Measurements from ENCODE around the gene TPRN.

The TPRN gene

DNA sequence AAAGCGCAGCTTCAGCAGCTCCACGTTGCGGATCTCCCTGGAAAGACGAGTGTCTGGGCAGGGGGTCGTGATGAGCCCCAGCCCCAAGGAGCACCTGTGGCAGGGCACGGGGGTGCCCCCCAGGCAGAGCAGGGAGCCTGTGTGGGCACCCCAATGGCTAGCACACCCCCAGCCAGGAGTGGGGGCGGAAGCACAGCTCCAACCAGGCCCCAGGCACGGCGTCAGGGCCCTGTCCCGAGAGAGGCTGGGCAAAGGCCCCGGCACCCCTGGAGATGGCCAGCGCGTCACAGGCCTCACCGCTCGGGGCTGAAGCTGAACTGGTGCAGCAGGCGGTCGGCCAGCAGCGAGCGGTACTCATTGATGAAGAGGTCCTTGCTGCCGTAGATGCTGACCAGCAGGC is 20.1 kb downstream of the TPRN start:
- no peak for DNase-seq (ENCODE audit: low read depth)
- TF ChIP-seq, protein P1, sequence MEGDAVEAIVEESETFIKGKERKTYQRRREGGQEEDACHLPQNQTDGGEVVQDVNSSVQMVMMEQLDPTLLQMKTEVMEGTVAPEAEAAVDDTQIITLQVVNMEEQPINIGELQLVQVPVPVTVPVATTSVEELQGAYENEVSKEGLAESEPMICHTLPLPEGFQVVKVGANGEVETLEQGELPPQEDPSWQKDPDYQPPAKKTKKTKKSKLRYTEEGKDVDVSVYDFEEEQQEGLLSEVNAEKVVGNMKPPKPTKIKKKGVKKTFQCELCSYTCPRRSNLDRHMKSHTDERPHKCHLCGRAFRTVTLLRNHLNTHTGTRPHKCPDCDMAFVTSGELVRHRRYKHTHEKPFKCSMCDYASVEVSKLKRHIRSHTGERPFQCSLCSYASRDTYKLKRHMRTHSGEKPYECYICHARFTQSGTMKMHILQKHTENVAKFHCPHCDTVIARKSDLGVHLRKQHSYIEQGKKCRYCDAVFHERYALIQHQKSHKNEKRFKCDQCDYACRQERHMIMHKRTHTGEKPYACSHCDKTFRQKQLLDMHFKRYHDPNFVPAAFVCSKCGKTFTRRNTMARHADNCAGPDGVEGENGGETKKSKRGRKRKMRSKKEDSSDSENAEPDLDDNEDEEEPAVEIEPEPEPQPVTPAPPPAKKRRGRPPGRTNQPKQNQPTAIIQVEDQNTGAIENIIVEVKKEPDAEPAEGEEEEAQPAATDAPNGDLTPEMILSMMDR (IDR thresholded peaks at IDR 0.05; ENCODE audit: low read depth, low read length, missing control alignments): no peak
- no peak overlapping the region for H3K4me3 ChIP-seq (ENCODE audit: low read depth, low read length)
- in situ Hi-C loops (cut with HindIII; ENCODE audit: low sequenced_read_pairs): no loop called here

DNA sequence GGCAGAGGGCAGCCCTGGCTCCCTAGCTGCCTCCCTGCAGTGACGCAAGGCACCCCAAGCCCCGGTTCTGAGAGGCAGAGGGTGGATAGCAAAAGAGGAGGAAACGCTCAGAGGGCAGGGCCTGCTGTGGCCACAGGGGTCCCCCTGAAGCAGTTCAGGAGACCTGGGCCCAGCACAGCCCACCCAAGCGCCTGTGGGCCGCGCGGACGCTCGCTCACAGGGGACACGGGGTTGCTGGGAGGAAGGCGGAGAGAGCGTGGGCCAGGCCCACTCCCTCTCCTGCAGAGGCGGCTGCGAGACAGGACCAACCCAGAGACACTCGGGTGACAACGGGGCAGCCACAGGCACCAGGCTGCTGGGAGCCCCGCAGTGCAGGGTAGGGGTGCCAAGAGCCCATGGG is 20.8 kb downstream of the TPRN start:
- TF ChIP-seq, protein P1 (IDR thresholded peaks at IDR 0.05; ENCODE audit: low read depth, low read length, missing control alignments): no peak
- in situ Hi-C loops (cut with HindIII; ENCODE audit: low sequenced_read_pairs): no loop called here
- H3K4me3 ChIP-seq (ENCODE audit: low read depth, low read length): no peak overlapping the region
- no peak for DNase-seq (ENCODE audit: low read depth)

DNA sequence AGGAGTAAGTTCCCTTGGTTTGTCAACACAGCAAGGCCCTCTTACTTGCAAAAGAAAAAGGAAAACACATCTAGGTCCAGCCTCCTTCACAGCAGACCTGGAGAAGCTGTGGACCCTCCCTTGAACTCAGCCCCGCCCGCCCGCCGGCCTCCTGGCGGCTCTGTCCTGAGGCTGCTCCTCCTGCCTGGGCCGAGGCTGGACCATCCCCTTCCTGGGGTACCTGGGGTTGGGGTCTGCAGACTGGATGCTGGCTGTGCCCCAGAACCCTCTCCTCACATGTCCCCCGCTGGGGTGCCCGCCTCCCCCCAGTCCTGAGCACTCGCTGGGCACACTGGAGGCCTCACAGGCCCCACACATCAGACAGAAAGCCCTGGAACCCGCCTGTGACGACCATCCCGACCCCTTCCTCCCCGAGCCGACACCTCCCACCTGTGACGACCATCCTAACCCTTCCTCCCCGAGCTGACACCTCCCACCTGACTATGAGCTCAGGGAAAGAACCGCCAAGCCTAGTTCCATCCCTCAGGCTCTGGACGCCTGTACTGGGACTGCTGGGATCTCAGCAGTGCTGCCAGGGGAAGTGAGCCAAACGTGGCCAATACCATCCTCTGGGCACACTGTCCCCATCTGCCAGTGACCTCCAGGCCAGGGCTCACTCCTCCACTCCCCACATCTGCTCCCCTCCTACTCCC is 21.5 kb downstream of the TPRN start:
- in situ Hi-C loops (cut with HindIII; ENCODE audit: low sequenced_read_pairs): no loop called here
- TF ChIP-seq, protein P1 (IDR thresholded peaks at IDR 0.05; ENCODE audit: low read depth, low read length, missing control alignments): no peak
- no peak for DNase-seq (ENCODE audit: low read depth)
- H3K4me3 ChIP-seq (ENCODE audit: low read depth, low read length): no peak overlapping the region

DNA sequence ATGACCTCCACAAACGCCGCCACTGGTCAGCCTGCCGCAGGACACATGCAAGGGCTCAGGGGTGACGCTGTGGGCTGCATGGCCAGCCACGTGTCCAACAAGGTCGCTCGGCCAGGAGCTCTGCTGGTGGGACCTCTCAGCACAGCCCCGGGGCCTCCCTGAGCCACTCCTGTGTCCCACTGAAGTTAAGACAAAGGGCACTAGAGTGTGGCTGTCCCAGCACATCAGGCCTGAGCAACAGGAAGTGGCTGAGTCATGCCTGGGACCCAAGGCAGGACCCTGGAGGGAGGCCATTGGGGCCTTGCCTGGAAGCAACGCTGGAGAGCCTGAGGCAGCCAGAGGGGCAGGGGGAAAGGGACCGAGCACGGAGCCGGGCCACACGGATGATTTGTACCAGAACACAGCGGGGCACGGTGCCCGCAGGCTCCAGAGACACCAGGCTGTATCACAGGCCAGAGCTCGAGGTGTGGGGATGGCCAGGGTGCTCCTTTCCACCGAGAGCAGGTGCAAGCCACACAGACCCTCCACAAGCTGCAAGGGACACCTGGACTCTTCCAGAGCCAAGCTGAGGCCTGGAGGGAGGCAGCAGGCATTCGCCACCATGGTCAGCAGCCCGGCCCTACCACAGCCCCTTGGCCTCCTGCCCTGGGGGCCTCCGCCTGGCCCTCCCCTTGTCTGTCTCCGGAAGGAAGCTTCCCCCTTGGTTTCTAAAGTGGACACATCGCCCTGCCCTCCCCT is 22.2 kb downstream of the TPRN start:
- DNase-seq (ENCODE audit: low read depth): no peak
- no peak overlapping the region for H3K4me3 ChIP-seq (ENCODE audit: low read depth, low read length)
- TF ChIP-seq, protein P1 (IDR thresholded peaks at IDR 0.05; ENCODE audit: low read depth, low read length, missing control alignments): no peak
- in situ Hi-C loops (cut with HindIII; ENCODE audit: low sequenced_read_pairs): no loop called here

DNA sequence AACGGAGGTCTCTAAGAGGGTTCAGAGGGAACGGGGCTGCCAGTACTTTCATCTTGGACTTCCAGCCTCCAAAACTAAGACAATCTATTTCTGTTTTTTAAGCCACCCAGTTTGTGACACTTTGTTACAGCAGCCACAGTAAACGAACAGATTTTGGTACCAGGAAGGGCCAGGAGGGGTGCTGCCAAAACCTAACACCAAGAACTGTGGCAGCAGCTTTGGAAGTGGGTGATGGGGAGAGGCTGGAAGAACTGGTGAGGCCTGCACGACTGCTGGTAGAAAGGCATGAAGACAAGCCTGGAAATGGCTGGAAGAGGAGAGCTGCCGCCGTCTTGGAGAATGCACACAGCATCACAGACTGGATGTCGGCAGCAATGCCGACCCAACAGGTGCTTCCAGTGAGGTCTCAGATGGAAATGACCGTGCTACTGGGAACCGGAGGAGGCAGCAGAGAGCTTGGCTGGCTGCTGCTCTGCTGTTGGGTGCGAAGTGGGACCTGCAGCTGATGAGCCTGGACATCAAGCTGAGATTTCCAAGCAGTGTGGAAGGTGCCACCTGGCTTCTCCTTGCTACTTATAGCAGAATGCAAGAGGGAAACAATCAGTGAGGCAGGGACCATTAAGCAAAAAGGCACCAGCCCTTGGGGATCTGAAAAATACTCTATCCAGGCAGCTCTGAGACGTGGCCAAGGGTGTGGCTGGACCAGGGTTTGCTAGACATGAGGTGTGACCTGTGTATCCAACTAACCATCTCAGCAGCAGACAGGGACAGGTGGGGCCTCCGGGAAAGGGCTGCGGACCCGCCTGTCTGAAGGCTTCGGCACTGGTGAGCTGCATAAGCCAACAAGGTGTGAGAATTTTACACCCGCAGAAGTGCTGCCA is 24.0 kb downstream of the TPRN start:
- no peak for DNase-seq (ENCODE audit: low read depth)
- TF ChIP-seq, protein P1 (IDR thresholded peaks at IDR 0.05; ENCODE audit: low read depth, low read length, missing control alignments): peak; percentile 66
- in situ Hi-C loops (cut with HindIII; ENCODE audit: low sequenced_read_pairs): no loop called here
- no peak overlapping the region for H3K4me3 ChIP-seq (ENCODE audit: low read depth, low read length)

DNA sequence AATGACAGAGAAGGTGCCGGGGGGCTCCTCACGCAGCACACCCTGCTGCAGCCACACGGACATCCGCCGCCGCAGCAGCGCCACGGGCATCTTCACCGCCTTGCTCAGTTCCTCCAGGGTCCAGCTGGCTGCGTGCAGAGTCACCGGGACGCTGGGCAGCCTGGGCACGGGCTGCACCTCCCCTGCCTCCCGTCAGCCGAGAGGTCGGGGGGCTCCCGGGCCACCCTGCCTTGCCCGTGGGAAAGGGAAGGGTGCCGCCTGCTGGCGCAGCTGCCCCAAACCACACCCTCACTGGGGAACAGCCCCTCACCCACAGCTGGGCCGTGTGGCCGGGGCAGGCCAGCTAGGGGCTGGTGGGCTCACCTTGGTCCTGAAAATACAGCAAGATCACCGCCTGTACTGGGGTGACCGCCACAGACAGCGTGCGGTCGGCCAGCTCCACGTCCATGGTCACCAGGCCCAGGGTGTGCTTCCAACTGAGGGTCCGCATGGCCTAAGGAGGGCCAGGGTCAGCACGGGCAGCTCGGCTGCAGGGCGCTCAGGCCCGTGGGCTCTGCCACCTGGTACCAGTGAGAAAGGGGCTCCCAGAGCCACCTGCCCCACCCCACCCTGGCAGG is 25.1 kb downstream of the TPRN start:
- DNase-seq (ENCODE audit: low read depth): no peak
- in situ Hi-C loops (cut with HindIII; ENCODE audit: low sequenced_read_pairs): no loop called here
- no peak overlapping the region for H3K4me3 ChIP-seq (ENCODE audit: low read depth, low read length)
- TF ChIP-seq, protein P1 (IDR thresholded peaks at IDR 0.05; ENCODE audit: low read depth, low read length, missing control alignments): peak; percentile 20

Measured in astrocyte of the cerebellum (primary cell).